LNCaP clone FGC (cell line): Measurements from ENCODE around the gene PINK1.

ENCODE experiments used
- DNase-seq: peaks from one replicate; pipeline ENCODE4 v3.0.0-alpha.2; 2011; ENCODE audit warnings: low read depth
- H3K4me3 ChIP-seq: 2 replicates; pipeline ENCODE4 v1.5.1; 2011; ENCODE audit warnings: mild to moderate bottlenecking, low read depth, low read length, control low read depth
- TF ChIP-seq, protein P1 (sequence below): IDR thresholded peaks from 2 replicates; pipeline ENCODE4 v1.5.1; 2012; ENCODE audit warnings: mild to moderate bottlenecking; ENCODE audit not compliant: control insufficient read depth, insufficient read depth; ENCODE audit errors: extremely low read depth

Gene PINK1

DNA sequence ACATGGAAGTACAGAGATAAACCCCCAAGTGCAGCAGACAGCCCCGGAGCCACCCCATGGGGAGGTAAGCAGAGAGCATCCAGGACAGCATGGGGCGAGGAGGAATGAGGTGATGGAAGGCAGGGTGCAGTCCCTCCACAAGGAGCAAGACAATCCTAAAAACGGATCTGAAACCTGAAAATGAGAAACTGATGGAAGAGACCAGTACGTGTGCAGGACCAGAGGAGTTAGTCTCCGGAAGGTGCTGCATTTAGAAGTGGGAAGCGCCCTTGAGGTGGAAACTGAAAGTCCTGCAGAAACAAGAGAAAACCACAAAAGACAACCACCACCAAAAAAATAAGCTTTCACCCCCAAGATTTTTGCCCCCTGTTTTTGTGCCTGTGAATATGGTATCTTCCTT lies 45.3 kb downstream of the PINK1 start:
- no peak for DNase-seq
- H3K4me3 ChIP-seq, result no peak overlapping the region
- TF ChIP-seq, protein P1, sequence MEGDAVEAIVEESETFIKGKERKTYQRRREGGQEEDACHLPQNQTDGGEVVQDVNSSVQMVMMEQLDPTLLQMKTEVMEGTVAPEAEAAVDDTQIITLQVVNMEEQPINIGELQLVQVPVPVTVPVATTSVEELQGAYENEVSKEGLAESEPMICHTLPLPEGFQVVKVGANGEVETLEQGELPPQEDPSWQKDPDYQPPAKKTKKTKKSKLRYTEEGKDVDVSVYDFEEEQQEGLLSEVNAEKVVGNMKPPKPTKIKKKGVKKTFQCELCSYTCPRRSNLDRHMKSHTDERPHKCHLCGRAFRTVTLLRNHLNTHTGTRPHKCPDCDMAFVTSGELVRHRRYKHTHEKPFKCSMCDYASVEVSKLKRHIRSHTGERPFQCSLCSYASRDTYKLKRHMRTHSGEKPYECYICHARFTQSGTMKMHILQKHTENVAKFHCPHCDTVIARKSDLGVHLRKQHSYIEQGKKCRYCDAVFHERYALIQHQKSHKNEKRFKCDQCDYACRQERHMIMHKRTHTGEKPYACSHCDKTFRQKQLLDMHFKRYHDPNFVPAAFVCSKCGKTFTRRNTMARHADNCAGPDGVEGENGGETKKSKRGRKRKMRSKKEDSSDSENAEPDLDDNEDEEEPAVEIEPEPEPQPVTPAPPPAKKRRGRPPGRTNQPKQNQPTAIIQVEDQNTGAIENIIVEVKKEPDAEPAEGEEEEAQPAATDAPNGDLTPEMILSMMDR, result no peak

DNA sequence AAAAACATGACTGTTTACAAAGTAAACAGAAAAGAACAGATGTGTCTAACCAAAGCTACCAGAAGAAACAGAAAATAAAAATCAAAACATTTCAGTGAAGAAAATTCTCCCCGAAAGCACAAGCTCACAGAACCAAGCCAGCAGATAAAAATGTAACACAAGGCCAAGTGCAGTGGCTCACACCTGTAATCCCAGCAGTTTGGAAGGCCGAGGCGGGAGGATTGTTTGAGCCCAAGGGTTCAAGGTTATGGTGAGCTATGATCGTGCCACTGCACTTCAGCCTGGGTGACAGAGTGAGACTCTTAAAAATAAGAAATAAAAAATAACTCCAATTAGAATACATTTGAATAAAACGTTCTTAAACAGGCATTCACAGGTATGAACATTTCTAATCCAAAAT lies 47.0 kb downstream of the PINK1 start:
- H3K4me3 ChIP-seq, result no peak overlapping the region; the same call in 1 of the 2 replicates
- DNase-seq, result no peak
- TF ChIP-seq, protein P1, result no peak

DNA sequence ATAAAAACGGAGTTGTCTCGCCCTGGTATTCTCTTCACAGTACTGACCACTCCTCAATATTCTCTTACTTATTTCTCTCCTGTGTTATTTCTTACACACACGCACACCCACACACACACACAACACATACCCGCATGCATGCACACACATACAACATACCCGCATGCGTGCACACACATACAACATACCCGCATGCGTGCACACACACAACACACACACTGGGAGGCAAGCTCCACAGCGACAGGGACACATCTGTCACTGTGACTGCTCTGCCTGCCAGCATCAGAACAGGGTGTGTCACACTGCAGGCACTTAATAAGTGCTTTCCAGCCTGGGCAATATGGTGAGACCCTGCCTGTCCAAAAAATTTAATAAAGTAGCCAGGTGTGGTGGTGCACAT lies 48.7 kb downstream of the PINK1 start:
- TF ChIP-seq, protein P1, result no peak
- no peak for DNase-seq
- H3K4me3 ChIP-seq, result no peak overlapping the region

DNA sequence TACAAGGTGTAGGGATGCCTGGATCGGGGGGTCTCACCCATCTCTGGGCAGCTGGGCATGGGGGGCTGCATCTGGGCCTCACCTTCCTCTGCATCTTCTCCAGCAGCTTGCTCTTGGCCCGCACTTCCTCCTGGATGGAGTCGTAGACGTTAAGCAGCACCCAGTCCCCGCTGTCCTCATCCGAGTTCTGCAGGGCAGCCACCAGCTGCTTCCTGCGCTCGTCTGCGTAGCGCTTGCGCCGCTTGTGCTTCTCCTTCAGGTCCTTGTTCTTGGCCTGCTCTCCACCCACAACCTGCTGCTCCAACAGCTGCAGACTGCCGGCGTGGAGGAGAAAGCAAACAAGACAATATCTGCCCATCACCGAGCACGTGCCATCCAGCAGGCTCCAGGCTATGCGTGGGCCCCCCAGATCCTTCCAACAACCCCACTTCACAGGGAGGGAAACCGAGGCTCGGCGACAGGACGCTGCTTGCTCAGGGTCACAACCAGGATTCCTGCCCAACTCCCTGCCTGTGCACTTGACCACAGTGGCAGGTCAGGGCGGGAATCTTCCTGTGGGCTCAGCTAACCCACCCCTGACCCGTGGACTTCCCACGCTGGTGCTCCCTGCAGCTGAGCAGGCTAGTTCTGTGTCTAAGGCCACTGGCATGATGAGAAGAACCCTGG lies 49.4 kb downstream of the PINK1 start:
- TF ChIP-seq, protein P1, result no peak
- H3K4me3 ChIP-seq, result no peak overlapping the region
- no peak for DNase-seq

DNA sequence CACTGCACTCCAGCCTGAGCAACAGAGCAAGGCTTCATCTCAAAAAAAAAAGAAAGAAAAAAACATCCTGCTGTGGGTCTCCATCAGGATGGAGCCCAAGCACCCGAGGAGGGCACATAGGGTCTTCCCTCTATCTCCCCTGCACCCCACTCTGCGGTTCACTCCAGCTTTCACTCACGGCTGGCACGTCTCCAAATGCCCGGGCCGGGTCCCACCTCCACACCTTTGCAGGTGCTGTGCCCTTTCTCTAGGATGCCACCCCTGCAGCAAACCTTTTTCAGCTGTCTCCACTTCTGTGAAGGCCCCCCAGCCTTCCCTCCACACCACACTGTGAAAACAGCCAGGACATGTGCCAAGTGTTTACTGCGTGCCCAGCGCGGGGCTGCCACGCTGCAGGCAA lies 50.4 kb downstream of the PINK1 start:
- TF ChIP-seq, protein P1, result no peak
- H3K4me3 ChIP-seq, result no peak overlapping the region
- no peak for DNase-seq

DNA sequence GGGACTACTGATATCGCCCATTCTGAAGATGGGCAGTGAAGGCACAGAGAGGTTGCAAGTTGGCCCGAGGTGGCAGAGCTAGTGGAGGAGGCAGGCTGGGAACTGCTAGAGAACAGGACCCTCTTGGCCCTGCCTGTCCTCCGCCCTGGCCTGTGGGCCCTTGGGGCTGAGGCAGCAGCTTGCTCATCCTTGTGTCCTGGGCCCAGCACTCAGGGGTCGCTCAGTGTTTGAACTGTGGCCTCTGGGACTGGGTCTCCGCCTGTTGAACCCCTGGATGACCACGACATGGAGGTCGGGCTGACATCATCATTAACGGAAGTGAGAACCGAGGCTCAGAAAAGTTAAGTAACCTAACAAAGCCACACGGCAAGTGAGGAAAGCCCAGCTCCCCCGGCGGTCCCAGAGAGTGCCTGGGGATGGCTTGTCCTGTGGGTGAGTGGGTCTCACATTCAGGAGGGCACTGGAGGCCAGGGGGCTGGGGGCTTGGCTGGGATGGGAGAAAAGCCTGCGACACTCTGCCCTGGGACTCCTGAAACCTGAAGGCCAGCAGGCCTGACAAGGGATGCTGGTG lies 50.9 kb downstream of the PINK1 start:
- no peak overlapping the region for H3K4me3 ChIP-seq
- TF ChIP-seq, protein P1, result no peak
- DNase-seq, result no peak

DNA sequence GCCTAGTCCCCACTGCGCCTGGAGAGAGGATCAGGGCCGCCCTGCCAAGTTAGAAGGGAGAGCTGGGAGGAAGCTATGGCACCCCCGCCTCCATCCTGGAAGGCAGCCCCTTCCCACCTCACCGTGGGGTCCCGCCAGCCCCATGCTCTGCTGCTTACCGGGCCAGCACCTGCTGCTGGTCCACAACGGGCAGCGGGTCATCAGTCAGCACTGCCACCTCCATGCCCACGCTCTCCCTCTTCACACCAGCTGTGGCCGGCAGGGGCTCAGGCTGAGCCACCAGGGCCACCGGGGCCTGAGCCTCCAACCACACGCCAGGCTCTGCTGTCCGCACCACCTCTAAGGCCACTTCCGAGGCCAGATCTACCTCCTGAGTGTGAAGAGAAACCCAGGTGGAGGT lies 51.4 kb downstream of the PINK1 start:
- TF ChIP-seq, protein P1, result no peak
- no peak overlapping the region for H3K4me3 ChIP-seq
- no peak for DNase-seq
